Measurements from ENCODE around the gene MAGIX. TPM values are rescaled to one million over a fixed set of nuclear protein-coding genes. Genes with fewer than 3 reads are reported as not detected.

MAGIX gene
- 2.8 and 3.1 TPM in 2 replicates for total RNA-seq

GRCh38 chrX:49162620-49163019, at the start of gene MAGIX:
Gene MAGIX (plus strand): TSS chrX:49162758. CDS start chrX:49162890, 132 bp downstream.

DNA sequence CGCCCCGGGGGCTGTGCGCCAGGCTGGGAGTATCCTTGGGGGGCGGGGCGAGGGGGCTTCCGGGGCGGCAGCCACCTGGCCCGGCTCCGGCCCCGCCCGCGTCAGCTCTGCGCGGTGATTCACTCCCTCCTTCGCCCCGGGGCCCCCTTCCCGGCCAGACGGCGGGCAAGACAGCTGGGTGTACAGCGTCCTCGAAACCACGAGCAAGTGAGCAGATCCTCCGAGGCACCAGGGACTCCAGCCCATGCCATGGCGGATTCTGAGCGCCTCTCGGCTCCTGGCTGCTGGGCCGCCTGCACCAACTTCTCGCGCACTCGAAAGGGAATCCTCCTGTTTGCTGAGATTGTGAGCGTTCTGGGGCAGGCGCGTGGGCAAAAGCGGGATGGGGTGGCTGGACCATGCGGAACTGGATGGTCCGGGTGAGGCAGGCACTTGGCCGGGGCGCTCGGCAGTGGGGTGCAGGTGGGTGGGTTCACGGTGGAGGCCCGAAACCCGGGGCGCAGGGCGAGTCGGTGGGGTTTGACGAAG, 9.3 kb downstream of the MAGIX start, which contains the start of gene PLP2:
PLP2 (plus strand) TSS at position 147 of the 528 bp plus-strand sequence; CDS start at position 250, 103 bp downstream.

GRCh38 chrX:49186125-49187027, 23.8 kb downstream of the MAGIX start, which contains the start of gene PRICKLE3:
Gene PRICKLE3 (minus strand): TSS chrX:49186373. CDS start chrX:49186297, 76 bp downstream.

GRCh38 chrX:49199906-49200771, 37.6 kb downstream of the MAGIX start, which contains the start of gene SYP:
Gene SYP (minus strand): TSS chrX:49200193. CDS start chrX:49200186, 7 bp downstream.

Small RNAs within 50 kb of the gene (small RNA-seq; reads per million reads assigned to genes)
- not detected for gene RN7SL262P

Other genes starting within 250 kb of the MAGIX start
- 4.6 and 6.5 TPM in 2 replicates for gene PIM2, start 243.7 kb upstream of the MAGIX start, total RNA-seq
- gene OTUD5, start 205.2 kb upstream of the MAGIX start, total RNA-seq = 27.3 and 27.7 TPM in 2 replicates
- 0.39 and 0.43 TPM in 2 replicates for gene KCND1, start 190.9 kb upstream of the MAGIX start, total RNA-seq
- 10.8 and 11.7 TPM in 2 replicates for gene GRIPAP1, start 160.5 kb upstream of the MAGIX start, total RNA-seq
- gene TFE3, start 119.4 kb upstream of the MAGIX start, total RNA-seq = 35.4 and 37.4 TPM in 2 replicates
- gene CCDC120, start 103.8 kb upstream of the MAGIX start, total RNA-seq = 0.91 and 1.5 TPM in 2 replicates
- 11.7 and 14.0 TPM in 2 replicates for gene PRAF2, start 88.8 kb upstream of the MAGIX start, total RNA-seq
- gene WDR45, start 82.9 kb upstream of the MAGIX start, total RNA-seq = 49.0 and 55.9 TPM in 2 replicates
- 14.3 and 15.7 TPM in 2 replicates for gene GPKOW, start 39.0 kb upstream of the MAGIX start, total RNA-seq
- gene PLP2, start 9.1 kb downstream of the MAGIX start, total RNA-seq = 53.6 and 66.4 TPM in 2 replicates
- gene PRICKLE3, start 23.6 kb downstream of the MAGIX start, total RNA-seq = 6.1 and 7.6 TPM in 2 replicates
- 0.22 and 0.39 TPM in 2 replicates for gene SYP, start 37.4 kb downstream of the MAGIX start, total RNA-seq
- gene CACNA1F, start 70.6 kb downstream of the MAGIX start, total RNA-seq = under 0.01 TPM in 1 of 2 replicates, not detected in the other
- gene CCDC22, start 72.7 kb downstream of the MAGIX start, total RNA-seq = 10.5 and 11.6 TPM in 2 replicates
- 0.13 TPM in 1 of 2 replicates, not detected in the other for gene FOXP3, start 102.0 kb downstream of the MAGIX start, total RNA-seq
- gene PPP1R3F, start 107.0 kb downstream of the MAGIX start, total RNA-seq = 2.6 and 2.7 TPM in 2 replicates
- gene GAGE10, start 140.9 kb downstream of the MAGIX start, total RNA-seq = not detected in 2 replicates
- not detected in 2 replicates for gene GAGE12J, start 159.3 kb downstream of the MAGIX start, total RNA-seq
- gene GAGE13, start 168.8 kb downstream of the MAGIX start, total RNA-seq = not detected in 2 replicates

All from articular chondrocyte of knee joint (primary cell).